Amniotic stem cell (primary cell): ENCODE results near the gene GAREM1.
"Not testable (repeated sequence)": the region's sequence is repeated elsewhere in the genome, so short reads cannot be mapped to it uniquely, and the experiment has no call there.

ENCODE experiments used
- DNase-seq: peaks from one replicate; lab custom pipeline; 2025; lab: John Stamatoyannopoulos, UW

Gene GAREM1

GRCh38 chr18:32258148-32258547 lies 212.5 kb downstream of the GAREM1 start:
- DNase-seq, result no peak

- DNase-seq, result no peak
These were observed 213.4 kb downstream of the GAREM1 start for GRCh38 chr18:32257084-32257785.

DNA sequence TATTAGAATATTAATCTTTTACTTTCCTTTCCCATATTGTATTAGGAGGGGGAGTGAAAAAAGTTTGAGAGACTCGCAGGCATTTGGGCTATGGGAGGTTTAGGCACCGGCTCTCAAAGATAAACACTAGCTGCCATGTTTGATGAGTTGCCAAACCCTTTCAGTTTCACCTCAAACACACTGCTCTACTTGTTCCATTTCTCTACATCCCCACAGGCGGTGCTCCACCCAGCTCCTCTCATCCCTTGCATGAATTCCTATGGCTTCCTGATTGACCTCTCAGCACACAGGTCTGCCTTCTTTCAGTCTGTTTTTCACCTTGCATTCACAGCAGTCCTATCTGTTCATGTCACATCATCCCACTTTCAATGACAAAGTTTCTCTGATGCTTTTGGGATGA lies 215.1 kb downstream of the GAREM1 start:
- DNase-seq, result no peak

DNA sequence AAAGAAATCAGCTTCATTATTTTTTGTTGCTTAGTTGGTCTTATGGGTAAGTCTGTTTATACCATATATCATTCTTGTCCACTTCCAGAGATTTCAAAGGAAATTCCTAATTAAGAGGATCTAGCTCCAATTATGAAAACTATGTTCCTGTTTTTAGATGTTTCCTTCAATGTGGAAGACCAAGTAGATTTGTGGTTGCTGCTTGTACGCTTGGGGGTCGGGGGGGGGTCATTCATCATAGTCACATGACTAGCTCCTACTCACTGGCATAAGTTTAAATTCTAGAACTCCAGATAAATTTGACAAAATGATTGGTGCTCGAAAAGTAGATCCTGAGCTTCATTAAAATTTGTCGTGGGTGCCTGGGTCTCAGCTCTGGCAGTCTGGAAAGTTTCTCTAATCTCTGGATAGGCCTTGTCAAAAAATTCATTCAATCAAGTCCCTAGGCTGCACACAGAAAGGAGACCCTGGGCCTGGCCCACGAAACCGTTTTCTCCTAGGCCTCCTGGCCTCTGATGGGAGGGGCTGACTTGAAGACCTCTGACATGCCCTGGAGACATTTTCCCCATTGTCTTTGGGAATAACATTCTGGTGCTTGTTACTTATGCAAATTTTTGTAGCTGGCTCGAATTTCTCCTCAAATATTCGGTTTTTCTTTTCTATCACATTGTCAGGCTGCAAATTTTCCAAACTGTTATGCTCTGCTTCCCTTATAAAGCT lies 218.4 kb downstream of the GAREM1 start:
- no peak for DNase-seq

- DNase-seq, result no peak
These were observed 219.2 kb downstream of the GAREM1 start for GRCh38 chr18:32251466-32251865.

GRCh38 chr18:32249147-32249929 lies 221.3 kb downstream of the GAREM1 start:
- no peak for DNase-seq

DNA sequence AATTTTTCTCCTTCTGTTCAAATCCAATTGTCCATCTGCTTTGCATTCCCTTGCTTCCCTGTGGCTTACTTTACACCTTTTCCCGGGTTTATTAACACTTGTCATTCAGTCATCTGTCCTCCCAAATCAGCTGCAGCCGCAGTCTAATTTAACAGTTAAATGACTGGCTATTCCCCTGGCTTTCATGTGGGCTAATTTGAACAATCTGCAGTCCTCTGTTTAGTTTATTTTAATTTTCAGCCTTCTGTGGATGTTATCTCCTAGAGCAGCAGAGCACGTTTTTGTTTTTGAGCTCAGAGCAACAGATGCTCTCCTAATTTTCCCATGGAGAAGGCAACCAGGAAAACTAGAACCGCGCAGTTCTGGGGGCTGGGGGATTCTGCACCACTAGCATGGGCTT lies 225.8 kb downstream of the GAREM1 start:
- no peak for DNase-seq

GRCh38 chr18:32243358-32243757 lies 227.3 kb downstream of the GAREM1 start:
- no peak for DNase-seq

- no peak for DNase-seq
These were observed 228.3 kb downstream of the GAREM1 start for GRCh38 chr18:32242395-32242794.

DNA sequence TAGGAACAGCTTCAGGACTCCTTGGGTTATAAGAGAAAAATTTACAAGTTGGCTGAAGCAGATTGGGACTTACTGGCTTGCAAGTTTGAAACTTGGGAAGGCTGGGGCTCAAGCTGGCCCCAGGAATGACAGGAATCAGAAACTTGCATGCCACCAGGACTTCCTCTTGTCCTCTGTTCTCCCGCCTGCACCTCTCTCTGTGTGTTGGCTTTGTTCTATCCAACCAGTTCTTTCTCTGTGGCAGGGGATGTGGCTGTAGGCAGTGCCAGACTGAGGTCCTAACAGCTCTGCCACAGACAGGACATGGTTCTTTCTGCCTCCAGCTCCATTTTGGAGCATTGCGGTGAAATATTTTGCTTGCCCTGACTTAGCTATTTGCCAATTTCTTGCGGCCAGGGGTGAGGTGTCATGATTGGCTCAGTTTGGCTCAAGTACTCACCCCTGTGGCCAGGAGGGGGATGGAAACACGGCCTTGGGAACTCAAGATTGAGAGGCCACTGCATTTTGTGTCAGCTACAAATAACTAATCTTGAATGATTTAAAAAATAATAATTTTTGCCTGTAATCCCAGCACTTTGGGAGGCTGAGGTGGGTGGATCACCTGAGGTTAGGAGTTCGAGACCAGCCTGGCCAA lies 231.9 kb downstream of the GAREM1 start:
- DNase-seq, result no peak

GRCh38 chr18:32237049-32237448 lies 233.6 kb downstream of the GAREM1 start:
- DNase-seq, result no peak

DNA sequence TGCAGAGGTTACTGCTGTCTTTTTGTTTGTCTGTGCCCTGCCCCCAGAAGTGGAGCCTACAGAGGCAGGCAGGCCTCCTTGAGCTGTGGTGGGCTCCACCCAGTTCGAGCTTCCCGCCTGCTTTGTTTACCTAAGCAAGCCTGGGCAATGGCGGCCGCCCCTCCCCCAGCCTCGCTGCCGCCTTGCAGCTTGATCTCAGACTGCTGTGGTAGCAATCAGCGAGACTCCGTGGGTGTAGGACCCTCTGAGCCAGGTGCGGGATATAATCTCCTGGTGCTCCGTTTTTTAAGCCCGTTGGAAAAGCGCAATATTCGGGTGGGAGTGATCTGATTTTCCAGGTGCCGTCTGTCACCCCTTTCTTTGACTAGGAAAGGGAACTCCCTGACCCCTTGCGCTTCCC lies 237.3 kb downstream of the GAREM1 start:
- not testable (repeated sequence) for DNase-seq

DNA sequence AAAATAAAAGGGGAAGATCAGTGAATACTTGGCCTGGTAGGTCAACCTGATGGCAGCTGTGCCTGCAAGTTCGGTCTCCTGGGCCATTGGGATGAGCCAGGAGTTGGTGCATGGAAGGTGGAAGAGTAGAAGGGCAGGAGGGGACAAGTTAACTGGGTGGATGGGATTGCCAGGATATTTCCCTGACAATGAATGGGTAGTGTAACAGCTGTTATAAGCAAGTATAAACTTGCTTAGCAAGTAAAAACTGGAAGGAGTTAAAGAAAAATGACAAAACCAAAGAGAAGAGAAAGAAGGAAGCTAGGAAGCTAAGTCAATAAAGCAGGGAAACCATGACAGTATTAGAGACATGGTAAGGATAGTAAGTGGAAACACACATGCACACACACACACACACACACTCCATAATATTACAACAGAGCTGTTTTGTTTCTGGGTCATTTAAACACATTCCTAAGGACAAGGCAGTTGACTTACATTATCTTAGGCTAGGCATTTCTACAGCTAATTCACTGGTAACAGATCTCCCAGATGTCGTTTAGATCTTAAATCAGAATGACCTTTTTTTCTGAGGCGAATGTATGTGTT lies 251.2 kb downstream of the GAREM1 start:
- no peak for DNase-seq

DNA sequence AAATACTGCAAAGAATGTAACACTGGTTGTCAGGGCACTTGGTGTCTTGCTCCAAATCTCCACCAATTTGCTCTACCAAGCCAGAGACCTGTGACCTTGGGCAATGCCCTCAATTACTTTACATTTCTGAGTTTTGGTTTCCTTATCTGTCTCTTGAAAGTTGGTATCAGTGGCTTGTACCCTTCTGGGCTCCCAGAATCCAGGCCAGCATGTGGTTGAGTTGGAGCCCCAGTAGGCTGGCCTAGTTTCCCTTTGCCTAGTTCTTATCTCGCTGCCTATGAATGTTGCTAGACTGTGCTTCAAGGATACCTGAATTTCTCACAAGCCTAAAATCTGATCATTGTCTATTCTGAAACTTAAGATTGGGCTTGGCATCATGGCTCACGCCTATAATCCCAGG lies 254.3 kb downstream of the GAREM1 start:
- no peak for DNase-seq

- DNase-seq, result no peak
These were observed 257.0 kb downstream of the GAREM1 start for GRCh38 chr18:32213693-32214092.
